CD4-positive, alpha-beta T cell treated with Interleukin-10 for 1 hour (primary cell): ENCODE results near the gene DNAJA4.
A peak's percentile ranks its signal among the peaks of the same experiment; 100 is the strongest.

Source experiments
- DNase-seq: peaks from one replicate; pipeline ENCODE4 v3.0.0-alpha.2; 2020

Gene DNAJA4

GRCh38 chr15:78282324-78282723, 18.0 kb downstream of the DNAJA4 start:
- no peak for DNase-seq

- no peak for DNase-seq
These were observed 20.4 kb downstream of the DNAJA4 start for GRCh38 chr15:78284758-78285157.

GRCh38 chr15:78290222-78290621, 25.9 kb downstream of the DNAJA4 start:
- no peak for DNase-seq

GRCh38 chr15:78291052-78291451, 26.7 kb downstream of the DNAJA4 start:
- DNase-seq = no peak

GRCh38 chr15:78291698-78292097, 27.3 kb downstream of the DNAJA4 start:
- DNase-seq = no peak

GRCh38 chr15:78292219-78292618, 27.9 kb downstream of the DNAJA4 start:
- DNase-seq = no peak

GRCh38 chr15:78299101-78299930, 35.0 kb downstream of the DNAJA4 start, which contains the start of gene SKIC8:
Gene SKIC8, minus strand, starts transcription at chr15:78299609. Its CDS starts 3,923 bp downstream, at chr15:78295686.
- DNase-seq = peak; percentile 92

GRCh38 chr15:78301326-78301725, 37.0 kb downstream of the DNAJA4 start:
- no peak for DNase-seq

- no peak for DNase-seq
These were observed 37.5 kb downstream of the DNAJA4 start for GRCh38 chr15:78301828-78302227.

GRCh38 chr15:78302579-78303312, 38.4 kb downstream of the DNAJA4 start:
- no peak for DNase-seq

- DNase-seq = no peak
These were observed 40.1 kb downstream of the DNAJA4 start for GRCh38 chr15:78304216-78305066.

- no peak for DNase-seq
These were observed 41.9 kb downstream of the DNAJA4 start for GRCh38 chr15:78306176-78306774.

GRCh38 chr15:78307976-78308375, 43.6 kb downstream of the DNAJA4 start:
- no peak for DNase-seq

GRCh38 chr15:78308422-78309032, 44.2 kb downstream of the DNAJA4 start:
- DNase-seq = peak; percentile 34

- DNase-seq = no peak
These were observed 46.9 kb downstream of the DNAJA4 start for GRCh38 chr15:78311292-78311691.

GRCh38 chr15:78312536-78312935, 48.2 kb downstream of the DNAJA4 start:
- no peak for DNase-seq

GRCh38 chr15:78312957-78313356, 48.6 kb downstream of the DNAJA4 start:
- no peak for DNase-seq

GRCh38 chr15:78313383-78313782, 49.0 kb downstream of the DNAJA4 start:
- no peak for DNase-seq

- no peak for DNase-seq
These were observed 49.8 kb downstream of the DNAJA4 start for GRCh38 chr15:78314181-78314581.

GRCh38 chr15:78315686-78316282, 51.4 kb downstream of the DNAJA4 start:
- DNase-seq = no peak

GRCh38 chr15:78316283-78317083, 52.1 kb downstream of the DNAJA4 start:
- no peak for DNase-seq
